Breast epithelium (tissue), 3 donors: ENCODE results near the gene CCDC149.

Experiments used
- POLR2A ChIP-seq: fragments of 450-650 bp; IDR thresholded peaks from one replicate; pipeline ENCODE4 v1.6.1; 2016; ENCODE audit warnings: antibody characterized with exemption, mild to moderate bottlenecking, moderate library complexity
- TF ChIP-seq, protein P1 (sequence below), 3 donors: fragments of 450-650 bp; IDR thresholded peaks; one replicate each; pipeline ENCODE4 v1.5.1; 2016 to 2017; ENCODE audit warnings: antibody characterized with exemption in 3 of 3, mild to moderate bottlenecking in 3 of 3, moderate library complexity in 3 of 3

DNA sequence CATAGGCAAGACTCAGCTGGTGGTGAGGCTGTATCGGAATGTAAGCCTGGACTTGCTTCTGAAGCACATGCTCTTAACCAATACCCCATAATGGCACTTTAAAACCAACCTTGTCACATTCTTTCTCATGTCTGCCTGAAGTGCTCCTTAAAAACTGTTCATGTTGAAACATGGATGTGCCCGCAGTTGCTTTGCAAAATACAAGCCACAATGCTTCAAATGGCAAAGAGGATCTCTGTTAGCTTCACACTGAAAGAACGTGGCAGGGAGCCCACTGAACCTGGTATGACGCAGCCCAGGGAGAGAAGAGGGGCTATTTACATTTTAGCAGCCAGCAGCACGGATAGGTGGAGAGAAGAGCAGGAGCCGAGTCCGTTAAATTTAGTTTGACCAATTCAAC is 88.1 kb downstream of the CCDC149 start:
- no peak for TF ChIP-seq POLR2A
- TF ChIP-seq, protein P1, sequence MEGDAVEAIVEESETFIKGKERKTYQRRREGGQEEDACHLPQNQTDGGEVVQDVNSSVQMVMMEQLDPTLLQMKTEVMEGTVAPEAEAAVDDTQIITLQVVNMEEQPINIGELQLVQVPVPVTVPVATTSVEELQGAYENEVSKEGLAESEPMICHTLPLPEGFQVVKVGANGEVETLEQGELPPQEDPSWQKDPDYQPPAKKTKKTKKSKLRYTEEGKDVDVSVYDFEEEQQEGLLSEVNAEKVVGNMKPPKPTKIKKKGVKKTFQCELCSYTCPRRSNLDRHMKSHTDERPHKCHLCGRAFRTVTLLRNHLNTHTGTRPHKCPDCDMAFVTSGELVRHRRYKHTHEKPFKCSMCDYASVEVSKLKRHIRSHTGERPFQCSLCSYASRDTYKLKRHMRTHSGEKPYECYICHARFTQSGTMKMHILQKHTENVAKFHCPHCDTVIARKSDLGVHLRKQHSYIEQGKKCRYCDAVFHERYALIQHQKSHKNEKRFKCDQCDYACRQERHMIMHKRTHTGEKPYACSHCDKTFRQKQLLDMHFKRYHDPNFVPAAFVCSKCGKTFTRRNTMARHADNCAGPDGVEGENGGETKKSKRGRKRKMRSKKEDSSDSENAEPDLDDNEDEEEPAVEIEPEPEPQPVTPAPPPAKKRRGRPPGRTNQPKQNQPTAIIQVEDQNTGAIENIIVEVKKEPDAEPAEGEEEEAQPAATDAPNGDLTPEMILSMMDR (IDR thresholded peaks at IDR 0.05) = no peak
